HG02588 (cell line): ENCODE results near the gene PWWP2B.

Experiments
- ATAC-seq: cut with Tn5 transposase; IDR thresholded peaks from one replicate; pipeline ENCODE4 v1.9.1; 2021; ENCODE audit warnings: mild to moderate bottlenecking, moderate library complexity; ENCODE audit not compliant: unreplicated experiment

Gene PWWP2B

GRCh38 chr10:132406181-132406580, 9.2 kb downstream of the PWWP2B start:
- ATAC-seq = no peak

GRCh38 chr10:132406750-132407149, 9.8 kb downstream of the PWWP2B start:
- ATAC-seq = no peak

- no peak for ATAC-seq
Measured at GRCh38 chr10:132407243-132407746, 10.3 kb downstream of the PWWP2B start.

GRCh38 chr10:132407846-132408278, 10.9 kb downstream of the PWWP2B start:
- ATAC-seq = no peak

GRCh38 chr10:132408367-132408781, 11.4 kb downstream of the PWWP2B start:
- ATAC-seq = no peak

GRCh38 chr10:132408823-132409666, 12.0 kb downstream of the PWWP2B start:
- ATAC-seq = no peak

GRCh38 chr10:132409667-132410028, 12.6 kb downstream of the PWWP2B start:
- no peak for ATAC-seq

GRCh38 chr10:132410056-132410778, 13.2 kb downstream of the PWWP2B start:
- ATAC-seq = no peak

GRCh38 chr10:132410779-132411532, 14.0 kb downstream of the PWWP2B start:
- ATAC-seq = no peak

GRCh38 chr10:132411561-132412253, 14.7 kb downstream of the PWWP2B start:
- ATAC-seq = no peak

- no peak for ATAC-seq
Measured at GRCh38 chr10:132412316-132413192, 15.6 kb downstream of the PWWP2B start.

GRCh38 chr10:132413226-132414205, 16.5 kb downstream of the PWWP2B start:
- no peak for ATAC-seq

- ATAC-seq = no peak
Measured at GRCh38 chr10:132414402-132415016, 17.5 kb downstream of the PWWP2B start.

GRCh38 chr10:132415255-132415654, 18.3 kb downstream of the PWWP2B start:
- no peak for ATAC-seq

GRCh38 chr10:132415956-132416355, 19.0 kb downstream of the PWWP2B start:
- no peak for ATAC-seq

GRCh38 chr10:132416566-132417256, 19.7 kb downstream of the PWWP2B start:
- ATAC-seq = no peak

GRCh38 chr10:132417257-132417910, 20.4 kb downstream of the PWWP2B start:
- no peak for ATAC-seq
